ENCODE results near the gene PCDHGB3. TPM values are rescaled to one million over a fixed set of nuclear protein-coding genes. Genes with fewer than 3 reads are reported as not detected.
"Not testable (repeated sequence)": the region's sequence is repeated elsewhere in the genome, so short reads cannot be mapped to it uniquely, and the experiment has no call there.

Gene PCDHGB3
- total RNA-seq, 4 donors from 2014 or later = 4.3 to 9.7 (median 7.5) TPM

DNA sequence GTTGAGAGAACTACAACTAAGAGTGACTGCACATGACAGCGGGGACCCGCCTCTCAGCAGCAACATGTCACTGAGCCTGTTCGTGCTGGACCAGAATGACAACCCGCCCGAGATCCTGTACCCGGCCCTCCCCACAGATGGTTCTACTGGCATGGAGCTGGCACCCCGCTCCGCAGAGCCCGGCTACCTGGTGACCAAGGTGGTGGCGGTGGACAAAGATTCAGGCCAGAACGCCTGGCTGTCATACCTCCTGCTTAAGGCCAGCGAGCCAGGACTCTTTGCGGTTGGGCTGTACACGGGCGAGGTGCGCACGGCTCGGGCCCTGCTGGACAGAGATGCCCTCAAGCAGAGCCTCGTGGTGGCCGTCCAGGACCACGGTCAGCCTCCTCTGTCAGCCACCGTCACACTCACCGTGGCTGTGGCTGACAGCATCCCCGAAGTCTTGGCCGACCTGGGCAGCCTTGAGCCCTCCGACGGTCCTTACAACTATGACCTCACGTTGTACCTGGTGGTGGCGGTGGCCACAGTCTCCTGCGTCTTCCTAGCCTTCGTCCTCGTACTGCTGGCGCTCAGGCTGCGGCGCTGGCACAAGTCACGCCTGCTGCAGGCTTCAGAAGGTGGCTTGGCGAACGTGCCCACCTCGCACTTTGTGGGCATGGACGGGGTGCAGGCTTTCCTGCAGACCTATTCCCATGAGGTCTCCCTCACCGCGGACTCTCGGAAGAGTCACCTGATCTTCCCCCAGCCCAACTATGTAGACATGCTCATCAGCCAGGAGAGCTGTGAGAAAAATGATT, 14.6 kb downstream of the PCDHGB3 start:
- TF ChIP-seq POLR2A (IDR thresholded peaks at IDR 0.05) = no peak
- TF ChIP-seq POLR2AphosphoS5 (IDR thresholded peaks at IDR 0.05) = no peak
- no peak for TF ChIP-seq EP300 (IDR thresholded peaks at IDR 0.05)
- no peak for TF ChIP-seq CTCF (IDR thresholded peaks at IDR 0.05)
- DNase-seq (ENCODE audit: low spot score in 2 of 2) = no peak
- WGBS = 51% methylated on average over 17 of the region's 43 CpGs
- no peak overlapping the region for H3K4me3 ChIP-seq
- no peak overlapping the region for H3K27ac ChIP-seq
- no peaks in the 10 kb centered on the region for H3K4me1 ChIP-seq
- H3K36me3 ChIP-seq = no peaks in the 10 kb centered on the region
- peaks cover 65% of the 10 kb centered on the region for H3K9me3 ChIP-seq
- H3K27me3 ChIP-seq = no peaks in the 10 kb centered on the region

DNA sequence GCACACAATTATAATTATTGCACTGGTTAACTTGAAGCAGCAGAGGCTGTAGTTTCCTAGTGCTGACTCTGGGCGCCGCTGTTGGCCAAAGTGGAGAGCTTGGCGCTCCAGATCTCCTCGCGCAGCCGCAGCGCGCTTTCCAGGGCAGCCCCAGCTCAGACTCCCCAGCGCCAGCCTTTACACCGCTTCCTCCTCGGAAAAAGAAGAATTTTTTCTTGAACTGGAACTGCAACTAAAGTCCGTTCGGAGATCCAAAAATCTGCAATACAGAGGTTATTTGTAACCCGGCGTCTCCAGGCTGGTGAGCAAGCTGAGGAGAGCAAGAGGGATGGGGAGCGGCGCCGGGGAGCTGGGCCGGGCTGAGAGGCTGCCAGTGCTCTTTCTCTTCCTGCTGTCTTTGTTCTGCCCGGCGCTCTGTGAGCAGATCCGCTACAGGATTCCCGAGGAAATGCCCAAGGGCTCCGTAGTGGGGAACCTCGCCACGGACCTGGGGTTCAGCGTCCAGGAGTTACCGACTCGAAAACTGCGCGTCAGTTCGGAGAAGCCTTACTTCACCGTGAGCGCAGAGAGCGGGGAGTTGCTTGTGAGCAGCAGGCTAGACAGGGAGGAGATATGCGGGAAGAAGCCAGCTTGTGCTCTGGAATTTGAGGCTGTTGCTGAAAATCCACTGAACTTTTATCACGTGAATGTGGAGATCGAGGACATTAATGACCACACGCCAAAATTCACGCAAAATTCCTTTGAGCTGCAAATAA, 17.7 kb downstream of the PCDHGB3 start, which contains the start of gene PCDHGB4:
TSS of gene PCDHGB4 (plus strand) at position 142 of the 755 bp plus-strand sequence. CDS start at position 329, 187 bp downstream.
- H3K4me1 ChIP-seq; H3K27ac ChIP-seq; DNase-seq (ENCODE audit: low spot score in 2 of 2); H3K27me3 ChIP-seq; H3K4me3 ChIP-seq; H3K36me3 ChIP-seq: not testable (repeated sequence)
- 4% methylated on average over 17 of the region's 40 CpGs for WGBS
- TF ChIP-seq CTCF (IDR thresholded peaks at IDR 0.05) = peak in 1 of 2 donors; percentile 17
- peaks cover 73% of the 10 kb centered on the region for H3K9me3 ChIP-seq

DNA sequence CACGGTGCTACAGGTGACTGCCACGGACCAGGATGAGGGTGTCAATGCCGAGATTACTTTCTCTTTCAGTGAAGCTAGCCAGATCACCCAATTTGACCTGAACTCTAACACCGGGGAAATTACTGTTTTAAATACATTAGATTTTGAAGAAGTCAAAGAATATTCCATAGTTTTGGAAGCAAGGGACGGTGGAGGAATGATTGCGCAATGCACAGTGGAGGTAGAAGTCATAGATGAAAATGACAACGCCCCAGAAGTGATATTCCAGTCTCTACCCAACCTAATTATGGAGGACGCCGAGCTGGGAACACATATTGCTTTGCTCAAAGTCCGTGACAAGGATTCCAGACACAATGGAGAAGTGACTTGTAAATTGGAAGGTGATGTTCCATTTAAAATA, 18.6 kb downstream of the PCDHGB3 start:
- no peak overlapping the region for H3K4me3 ChIP-seq
- TF ChIP-seq EP300 (IDR thresholded peaks at IDR 0.05) (no peak), POLR2AphosphoS5 (IDR thresholded peaks at IDR 0.05) (no peak)
- no peak overlapping the region for H3K27ac ChIP-seq
- peaks cover 73% of the 10 kb centered on the region for H3K9me3 ChIP-seq
- H3K36me3 ChIP-seq = no peaks in the 10 kb centered on the region
- whole genome bisulfite sequencing = 46% methylated on average over 10 of the region's 10 CpGs
- no peaks in the 10 kb centered on the region for H3K4me1 ChIP-seq
- DNase-seq (ENCODE audit: low spot score in 2 of 2) = no peak
- H3K27me3 ChIP-seq = peaks cover 9% of the 10 kb centered on the region

GRCh38 chr5:141389153-141390042, 19.4 kb downstream of the PCDHGB3 start:
- Histone ChIP-seq H3K27me3 (peaks cover 9% of the 10 kb centered on the region), H3K9me3 (peaks cover 73% of the 10 kb centered on the region), H3K4me1 (no peaks in the 10 kb centered on the region), H3K36me3 (no peaks in the 10 kb centered on the region), H3K4me3 (no peak overlapping the region), H3K27ac (no peak overlapping the region)
- TF ChIP-seq POLR2AphosphoS5 (IDR thresholded peaks at IDR 0.05) (no peak), EP300 (IDR thresholded peaks at IDR 0.05) (no peak), POLR2A (IDR thresholded peaks at IDR 0.05) (no peak), CTCF (IDR thresholded peaks at IDR 0.05) (no peak)
- 38% methylated on average over 46 of the region's 77 CpGs for WGBS
- no peak for DNase-seq (ENCODE audit: low spot score in 2 of 2)

DNA sequence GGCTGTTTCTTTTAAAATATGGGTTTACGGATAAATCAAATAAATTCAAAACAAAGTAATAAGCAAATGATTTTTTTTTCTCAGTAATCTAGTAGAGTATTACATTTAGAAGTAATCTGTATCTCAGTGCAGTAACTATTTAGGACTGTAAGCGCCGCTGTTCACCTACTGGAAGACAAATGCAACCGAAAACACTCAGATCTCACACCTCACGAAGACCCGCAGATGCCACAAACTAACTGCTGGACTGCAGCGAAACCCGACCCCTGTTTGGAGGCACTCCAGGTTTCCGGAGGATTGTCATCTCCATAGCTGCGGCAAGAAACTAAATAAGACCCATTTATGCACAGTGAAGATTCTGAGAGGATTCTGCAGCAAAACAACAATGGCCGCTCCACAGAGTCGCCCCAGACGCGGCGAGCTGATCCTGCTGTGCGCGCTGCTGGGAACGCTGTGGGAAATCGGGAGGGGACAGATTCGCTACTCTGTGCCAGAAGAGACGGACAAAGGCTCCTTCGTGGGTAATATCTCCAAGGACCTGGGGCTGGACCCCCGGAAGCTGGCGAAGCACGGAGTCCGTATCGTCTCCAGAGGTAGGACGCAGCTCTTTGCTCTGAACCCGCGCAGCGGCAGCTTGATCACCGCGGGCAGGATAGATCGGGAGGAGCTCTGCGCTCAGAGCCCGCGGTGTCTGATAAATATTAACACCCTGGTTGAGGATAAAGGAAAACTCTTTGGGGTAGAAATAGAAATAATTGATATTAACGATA, 22.6 kb downstream of the PCDHGB3 start, which contains the start of gene PCDHGA8:
TSS of gene PCDHGA8 (plus strand) at position 205 of the 770 bp plus-strand sequence. CDS start at position 386, 181 bp downstream.
- no peak for DNase-seq (ENCODE audit: low spot score in 2 of 2)
- TF ChIP-seq EP300 (IDR thresholded peaks at IDR 0.05) = no peak
- TF ChIP-seq CTCF (IDR thresholded peaks at IDR 0.05) = no peak
- TF ChIP-seq POLR2A (IDR thresholded peaks at IDR 0.05) = no peak
- no peak for TF ChIP-seq POLR2AphosphoS5 (IDR thresholded peaks at IDR 0.05)
- no peak within 1 kb of the TSS for H3K27ac ChIP-seq
- H3K4me1 ChIP-seq = no peaks in the 10 kb centered on the region
- H3K27me3 ChIP-seq = peaks cover 9% of the 10 kb centered on the region
- peaks cover 73% of the 10 kb centered on the region for H3K9me3 ChIP-seq
- no peak within 1 kb of the TSS for H3K4me3 ChIP-seq
- WGBS = 40% methylated on average over 28 of the region's 38 CpGs
- H3K36me3 ChIP-seq = no peaks in the 10 kb centered on the region
